Forelimb muscle (tissue), 1 donor: ENCODE results near the gene FBXL13. TPM values are rescaled to one million over a fixed set of nuclear protein-coding genes. Genes with fewer than 3 reads are reported as not detected.
A peak's percentile ranks its signal among the peaks of the same experiment; 100 is the strongest.
"Not testable (repeated sequence)": the region's sequence is repeated elsewhere in the genome, so short reads cannot be mapped to it uniquely, and the experiment has no call there.

Experiments
- DNase-seq: peaks from one replicate; pipeline ENCODE4 v3.0.0-alpha.2; 2013; ENCODE audit warnings: low read depth
- polyA plus RNA-seq: library from polyadenylated mRNA; unstranded; fragments of 120-200 nt; gene quantifications from one replicate; pipeline ENCODE4 v1.2.1, GENCODE V29; 2013; ENCODE audit not compliant: insufficient read length

FBXL13 gene
- polyA plus RNA-seq, 1 donor, result 0.78 TPM

- DNase-seq, result not testable (repeated sequence)
Measured at GRCh38 chr7:103023578-103023977, 51.0 kb downstream of the FBXL13 start.

DNA sequence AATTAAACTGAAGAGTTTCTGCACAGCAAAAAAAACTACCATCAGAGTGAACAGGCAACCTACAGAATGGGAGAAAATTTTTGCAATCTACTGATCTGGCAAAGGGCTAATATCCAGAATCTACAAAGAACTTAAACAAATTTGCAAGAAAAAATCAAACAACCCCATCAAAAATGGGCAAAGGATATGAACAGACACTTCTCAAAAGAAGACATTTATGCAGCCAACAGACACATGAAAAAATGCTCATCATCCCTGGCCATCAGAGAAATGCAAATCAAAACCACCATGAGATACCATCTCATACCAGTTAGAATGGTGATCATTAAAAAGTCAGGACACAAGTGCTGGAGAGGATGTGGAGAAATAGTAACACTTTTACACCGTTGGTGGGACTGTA lies 53.1 kb downstream of the FBXL13 start:
- not testable (repeated sequence) for DNase-seq

- DNase-seq, result not testable (repeated sequence)
Measured at GRCh38 chr7:103020876-103021275, 53.7 kb downstream of the FBXL13 start.

DNA sequence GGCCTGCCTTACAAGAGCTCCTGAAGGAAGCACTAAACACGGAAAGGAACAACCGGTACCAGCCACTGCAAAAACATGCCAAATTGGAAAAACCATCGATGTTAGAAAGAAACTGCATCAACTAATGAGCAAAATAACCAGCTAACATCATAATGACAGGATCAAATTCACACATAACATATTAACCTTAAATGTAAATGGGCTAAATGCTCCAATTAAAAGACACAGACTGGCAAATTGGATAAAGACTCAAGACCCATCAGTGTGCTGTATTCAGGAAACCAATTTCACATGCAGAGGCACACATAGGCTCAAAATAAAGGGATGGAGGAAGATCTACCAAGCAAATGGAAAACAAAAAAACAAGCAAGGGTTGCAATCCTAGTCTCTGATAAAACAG lies 56.3 kb downstream of the FBXL13 start:
- not testable (repeated sequence) for DNase-seq

GRCh38 chr7:103011650-103012049 lies 62.9 kb downstream of the FBXL13 start:
- no peak for DNase-seq

DNA sequence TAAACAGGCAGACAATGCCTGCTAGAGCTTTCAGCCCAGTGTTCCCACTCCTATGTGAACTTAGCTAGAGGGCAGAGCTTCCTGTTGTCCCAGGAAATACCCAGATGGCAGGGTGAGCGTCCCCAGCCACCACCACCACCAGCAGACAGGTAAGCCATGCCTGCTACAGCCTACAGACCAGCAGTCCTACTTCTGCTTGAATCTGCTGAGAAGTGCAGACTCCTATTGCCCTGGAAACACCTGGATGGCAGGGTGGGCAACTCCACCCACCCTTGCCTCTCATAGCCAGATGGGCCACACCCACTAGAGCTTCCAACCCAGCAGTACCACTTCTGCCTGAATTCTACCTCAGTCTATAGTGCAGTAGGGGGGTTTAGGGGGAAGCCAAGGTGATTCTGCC lies 64.4 kb downstream of the FBXL13 start:
- DNase-seq, result no peak

DNA sequence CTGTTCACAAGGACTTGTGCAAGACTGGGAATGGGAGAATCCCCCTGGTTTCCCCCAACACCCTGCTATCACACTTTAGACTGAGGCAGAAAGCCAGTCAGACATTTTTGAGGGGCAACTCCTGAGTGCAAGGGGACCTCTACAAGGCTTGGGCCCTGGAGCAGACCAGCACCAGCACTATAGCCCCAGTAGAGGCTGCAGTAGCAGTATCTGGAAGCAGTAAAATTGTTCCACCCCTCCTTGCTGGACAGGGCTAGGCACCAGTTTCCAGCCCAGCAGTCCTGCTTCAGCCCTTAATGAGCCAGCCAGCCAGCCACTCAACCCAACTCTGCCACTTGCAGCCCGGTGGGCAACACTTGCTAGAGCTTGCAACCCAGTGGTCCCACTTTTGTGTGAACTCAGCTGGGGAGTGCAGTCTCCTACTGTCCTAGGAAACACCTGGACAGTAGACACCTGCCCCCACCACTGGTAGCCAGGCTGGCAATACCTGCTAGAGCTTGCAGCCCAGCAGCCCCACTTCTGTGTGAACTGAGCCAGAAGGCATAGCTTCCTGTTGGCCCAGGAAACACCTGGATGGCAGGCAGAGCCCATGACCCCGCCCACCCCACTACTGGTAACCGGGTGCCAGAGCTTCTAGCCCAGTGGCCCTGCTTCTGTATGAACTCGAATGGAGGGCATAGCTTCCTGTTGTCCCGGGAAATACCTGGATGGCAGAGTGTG lies 65.0 kb downstream of the FBXL13 start:
- DNase-seq, result no peak

- no peak for DNase-seq
Measured at GRCh38 chr7:103003004-103003403, 71.6 kb downstream of the FBXL13 start.

GRCh38 chr7:103001210-103001609 lies 73.4 kb downstream of the FBXL13 start:
- no peak for DNase-seq

GRCh38 chr7:102996957-102997356 lies 77.6 kb downstream of the FBXL13 start:
- no peak for DNase-seq

GRCh38 chr7:102995609-102996008 lies 79.0 kb downstream of the FBXL13 start:
- DNase-seq, result not testable (repeated sequence)

GRCh38 chr7:102994567-102994966 lies 80.0 kb downstream of the FBXL13 start:
- DNase-seq, result no peak

DNA sequence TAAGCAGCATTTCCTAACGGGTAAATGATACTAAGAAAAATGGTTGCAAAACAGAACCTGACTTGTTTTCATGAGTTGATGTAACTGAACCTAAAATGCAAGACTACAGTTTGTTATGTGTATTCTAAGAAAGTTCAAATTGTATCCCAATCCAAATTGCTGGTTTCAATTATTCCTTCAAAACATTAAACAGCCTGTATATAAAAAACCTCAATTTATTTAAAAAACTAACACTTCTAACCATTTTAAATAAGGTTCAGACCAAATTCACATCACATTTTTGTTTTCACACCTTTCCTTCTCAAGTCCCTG lies 80.9 kb downstream of the FBXL13 start:
- DNase-seq, result no peak

DNA sequence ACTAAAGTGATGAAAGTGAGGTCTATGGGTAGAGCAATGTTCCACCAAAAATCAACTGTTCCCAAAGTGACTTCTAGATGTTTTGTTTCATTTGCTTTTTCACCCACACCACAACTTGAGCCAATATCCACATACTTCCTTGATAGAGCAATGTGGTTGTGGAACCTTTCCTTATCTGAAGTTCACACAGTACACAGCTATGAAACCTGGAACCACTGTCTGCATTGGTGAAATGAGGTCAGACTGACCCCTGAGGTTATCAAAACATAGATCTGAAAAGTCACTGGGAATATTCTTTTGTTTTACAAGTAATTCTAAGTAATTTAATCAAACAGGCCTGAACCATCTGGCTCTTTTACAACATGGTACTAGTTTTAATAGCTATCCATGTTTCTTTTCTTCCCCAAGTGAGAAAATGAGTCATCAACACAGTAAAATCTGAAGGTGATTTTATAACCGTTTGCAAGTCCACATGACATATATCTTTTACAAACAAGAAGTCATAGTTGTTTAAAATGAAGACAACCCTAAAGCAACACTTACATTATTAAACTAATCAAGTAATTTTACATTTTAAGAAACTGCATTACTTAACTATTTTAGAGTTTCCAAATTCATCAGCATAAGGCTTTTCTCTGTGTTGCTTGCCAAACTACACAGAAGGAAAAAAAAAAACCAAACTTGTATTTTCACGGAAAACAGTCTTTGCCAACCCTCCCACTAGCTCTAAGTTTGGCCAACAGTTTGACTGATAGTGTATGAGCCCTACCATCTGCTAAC lies 81.5 kb downstream of the FBXL13 start:
- peak; percentile 22 for DNase-seq

- no peak for DNase-seq
Measured at GRCh38 chr7:102992509-102992937, 82.1 kb downstream of the FBXL13 start.

DNA sequence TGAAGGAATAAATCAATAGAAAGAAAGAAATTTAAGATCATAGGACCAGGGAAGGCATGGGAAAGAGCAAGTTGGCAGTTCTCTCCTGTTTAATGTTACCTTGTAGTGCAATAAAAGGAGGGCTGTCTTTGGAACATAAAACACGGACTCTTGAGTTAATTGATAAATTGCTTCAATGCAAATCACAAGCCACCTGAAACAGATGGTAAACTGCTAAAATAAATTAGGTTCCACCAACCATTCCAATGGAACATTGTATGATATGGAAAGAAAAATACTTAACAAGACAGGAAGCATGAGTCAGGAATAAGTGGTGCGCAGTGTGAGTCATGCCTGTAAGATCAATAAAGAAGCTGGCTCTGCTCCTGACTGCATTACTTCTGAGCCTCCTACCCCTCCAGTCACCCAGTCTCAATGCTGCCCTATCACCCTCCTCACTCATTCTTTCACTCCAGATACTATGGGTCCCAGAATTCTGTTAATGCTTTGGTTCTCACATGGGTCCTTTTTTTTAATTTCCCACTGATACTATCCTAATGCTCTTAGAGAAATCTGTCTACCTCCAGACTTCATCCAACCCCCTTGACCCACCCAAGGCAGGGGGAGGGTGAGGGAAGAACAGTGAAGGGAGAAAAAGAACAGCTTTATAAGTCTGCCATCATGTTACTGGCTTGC lies 82.9 kb downstream of the FBXL13 start:
- DNase-seq, result peak; percentile 16

DNA sequence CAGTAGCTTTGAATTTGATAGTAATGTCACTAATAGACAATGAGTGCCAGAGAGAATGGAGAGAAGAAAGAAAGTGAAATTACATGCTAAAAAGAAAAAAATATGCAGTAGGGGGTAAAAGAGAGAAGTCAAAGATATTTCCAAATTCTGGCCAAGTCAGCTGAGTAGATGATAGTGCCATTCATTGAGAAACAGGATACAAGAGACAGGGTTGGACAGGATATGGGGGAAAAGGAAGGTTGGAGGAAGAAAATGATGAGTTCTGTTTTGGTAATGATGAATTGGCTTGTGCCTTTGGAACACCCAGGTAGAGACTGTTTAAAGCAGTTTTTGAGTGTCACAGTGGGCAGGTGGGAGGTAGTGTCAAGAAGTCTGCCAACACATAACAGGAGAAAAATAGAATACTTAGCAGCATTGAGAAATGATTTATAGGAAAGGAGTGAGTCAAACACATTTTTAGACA lies 83.5 kb downstream of the FBXL13 start:
- DNase-seq, result no peak

GRCh38 chr7:102990642-102991041 lies 84.0 kb downstream of the FBXL13 start:
- DNase-seq, result no peak

DNA sequence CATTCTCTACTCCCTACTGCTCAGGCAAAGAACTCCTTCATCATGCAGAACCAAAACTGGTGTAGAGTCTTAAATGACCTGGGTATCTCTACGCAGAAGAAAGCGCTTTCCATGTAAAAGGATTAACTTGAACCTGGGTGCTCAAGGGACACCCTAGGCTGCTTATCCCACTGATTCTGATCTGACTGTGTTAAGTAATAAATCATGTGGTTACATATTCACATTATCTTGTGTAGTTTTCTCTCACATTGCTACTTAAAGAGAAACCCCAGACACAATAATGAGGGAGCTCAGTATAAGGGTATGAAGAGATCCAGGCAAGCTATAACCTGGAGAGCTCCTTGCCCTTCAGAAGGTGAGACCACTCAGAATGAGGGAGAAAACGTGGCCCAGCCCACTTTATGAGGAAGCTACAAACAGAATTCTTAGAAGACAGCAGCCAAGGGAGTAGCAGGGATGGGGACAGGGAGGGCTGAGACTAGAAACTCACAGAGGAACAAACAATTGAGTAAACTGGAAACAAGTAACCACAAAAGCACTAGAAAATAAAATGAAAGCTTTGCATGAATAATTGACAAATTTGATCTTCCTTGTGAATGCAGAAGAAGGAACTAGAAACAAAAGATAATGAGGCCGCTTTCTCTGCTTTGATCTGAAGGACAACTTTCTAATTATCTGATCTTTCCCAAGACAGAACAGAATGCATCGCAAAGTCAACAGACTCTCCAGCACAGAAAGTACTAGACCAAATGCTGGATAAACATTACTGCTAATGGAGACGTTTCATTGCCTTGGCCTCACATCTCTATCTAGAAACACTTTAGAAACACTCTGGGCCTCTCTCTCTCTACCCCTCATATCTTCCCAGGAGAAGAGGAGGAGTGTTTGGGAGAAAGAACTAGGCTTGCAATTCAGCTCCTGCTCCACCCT lies 85.7 kb downstream of the FBXL13 start:
- DNase-seq, result no peak

DNA sequence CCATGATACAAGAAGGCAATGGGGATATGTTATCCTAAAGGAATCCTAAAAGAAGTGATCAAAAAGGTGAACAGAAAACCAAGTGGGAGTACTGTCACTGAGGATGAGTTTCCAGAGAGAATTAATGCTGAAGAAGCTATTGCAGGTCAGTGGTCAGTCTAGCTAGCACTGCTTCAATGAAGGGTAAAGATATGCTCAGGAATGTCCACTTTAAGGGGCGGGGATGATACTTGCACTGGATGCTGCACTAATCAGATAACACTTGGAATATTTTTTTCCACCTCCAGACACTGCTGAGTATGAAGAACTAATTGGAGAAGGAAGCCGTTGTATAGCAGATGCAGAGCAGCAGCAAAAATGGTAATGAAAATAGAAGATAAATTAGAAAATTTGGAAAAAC lies 86.5 kb downstream of the FBXL13 start:
- DNase-seq, result no peak

- no peak for DNase-seq
Measured at GRCh38 chr7:102985176-102985783, 89.3 kb downstream of the FBXL13 start.
